ENCODE data around the gene MDN1. TPM values are rescaled to one million over a fixed set of nuclear protein-coding genes. Genes with fewer than 3 reads are reported as not detected.

Gene MDN1, protein sequence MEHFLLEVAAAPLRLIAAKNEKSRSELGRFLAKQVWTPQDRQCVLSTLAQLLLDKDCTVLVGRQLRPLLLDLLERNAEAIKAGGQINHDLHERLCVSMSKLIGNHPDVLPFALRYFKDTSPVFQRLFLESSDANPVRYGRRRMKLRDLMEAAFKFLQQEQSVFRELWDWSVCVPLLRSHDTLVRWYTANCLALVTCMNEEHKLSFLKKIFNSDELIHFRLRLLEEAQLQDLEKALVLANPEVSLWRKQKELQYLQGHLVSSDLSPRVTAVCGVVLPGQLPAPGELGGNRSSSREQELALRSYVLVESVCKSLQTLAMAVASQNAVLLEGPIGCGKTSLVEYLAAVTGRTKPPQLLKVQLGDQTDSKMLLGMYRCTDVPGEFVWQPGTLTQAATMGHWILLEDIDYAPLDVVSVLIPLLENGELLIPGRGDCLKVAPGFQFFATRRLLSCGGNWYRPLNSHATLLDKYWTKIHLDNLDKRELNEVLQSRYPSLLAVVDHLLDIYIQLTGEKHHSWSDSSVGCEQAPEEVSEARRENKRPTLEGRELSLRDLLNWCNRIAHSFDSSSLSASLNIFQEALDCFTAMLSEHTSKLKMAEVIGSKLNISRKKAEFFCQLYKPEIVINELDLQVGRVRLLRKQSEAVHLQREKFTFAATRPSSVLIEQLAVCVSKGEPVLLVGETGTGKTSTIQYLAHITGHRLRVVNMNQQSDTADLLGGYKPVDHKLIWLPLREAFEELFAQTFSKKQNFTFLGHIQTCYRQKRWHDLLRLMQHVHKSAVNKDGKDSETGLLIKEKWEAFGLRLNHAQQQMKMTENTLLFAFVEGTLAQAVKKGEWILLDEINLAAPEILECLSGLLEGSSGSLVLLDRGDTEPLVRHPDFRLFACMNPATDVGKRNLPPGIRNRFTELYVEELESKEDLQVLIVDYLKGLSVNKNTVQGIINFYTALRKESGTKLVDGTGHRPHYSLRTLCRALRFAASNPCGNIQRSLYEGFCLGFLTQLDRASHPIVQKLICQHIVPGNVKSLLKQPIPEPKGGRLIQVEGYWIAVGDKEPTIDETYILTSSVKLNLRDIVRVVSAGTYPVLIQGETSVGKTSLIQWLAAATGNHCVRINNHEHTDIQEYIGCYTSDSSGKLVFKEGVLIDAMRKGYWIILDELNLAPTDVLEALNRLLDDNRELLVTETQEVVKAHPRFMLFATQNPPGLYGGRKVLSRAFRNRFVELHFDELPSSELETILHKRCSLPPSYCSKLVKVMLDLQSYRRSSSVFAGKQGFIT (N-terminal part only)
- 9.6 to 14.0 TPM (median 12.4 TPM) in 5 replicates for total RNA-seq (2022; extraction: Qiagen RNA extraction)

DNA sequence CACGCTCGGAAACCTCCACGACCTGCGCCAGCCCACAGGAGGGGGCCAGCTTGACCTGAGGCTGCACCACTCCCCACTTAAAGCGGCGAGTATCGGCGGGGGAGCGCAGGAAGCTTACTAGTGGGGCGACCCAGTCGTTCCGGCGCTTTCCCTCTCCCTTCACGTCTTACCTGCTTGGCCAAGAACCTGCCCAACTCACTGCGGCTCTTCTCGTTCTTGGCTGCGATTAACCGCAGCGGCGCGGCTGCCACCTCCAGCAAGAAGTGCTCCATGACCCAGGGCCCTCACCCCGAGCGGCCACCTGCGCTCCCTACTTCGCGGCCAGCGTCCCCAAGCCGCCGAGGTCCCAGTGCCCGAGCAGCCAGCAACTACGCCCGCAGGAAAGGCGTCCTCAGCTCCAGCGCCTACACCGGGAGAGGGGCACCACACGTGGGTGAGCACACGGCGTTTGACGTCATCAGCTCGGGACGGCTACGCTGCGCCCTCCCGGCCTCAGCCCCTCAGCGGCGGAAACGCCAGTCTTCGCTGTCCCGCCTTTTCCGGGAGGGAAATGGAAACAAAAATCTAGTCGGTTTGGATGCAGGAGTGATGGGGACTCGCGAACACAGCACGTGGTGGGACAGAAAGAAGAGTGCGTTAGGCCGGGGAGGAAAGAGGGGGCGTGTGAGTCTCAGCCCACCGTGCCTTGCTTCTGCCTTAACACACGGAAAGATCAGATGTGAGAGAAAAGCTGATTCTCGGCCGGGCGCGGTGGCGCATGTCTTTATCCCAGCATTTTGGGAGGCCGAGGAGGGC, at the start of gene MDN1:
MDN1 (minus strand) TSS at position 459 of the 795 bp plus-strand sequence; CDS start at position 272, 187 bp downstream.

DNA sequence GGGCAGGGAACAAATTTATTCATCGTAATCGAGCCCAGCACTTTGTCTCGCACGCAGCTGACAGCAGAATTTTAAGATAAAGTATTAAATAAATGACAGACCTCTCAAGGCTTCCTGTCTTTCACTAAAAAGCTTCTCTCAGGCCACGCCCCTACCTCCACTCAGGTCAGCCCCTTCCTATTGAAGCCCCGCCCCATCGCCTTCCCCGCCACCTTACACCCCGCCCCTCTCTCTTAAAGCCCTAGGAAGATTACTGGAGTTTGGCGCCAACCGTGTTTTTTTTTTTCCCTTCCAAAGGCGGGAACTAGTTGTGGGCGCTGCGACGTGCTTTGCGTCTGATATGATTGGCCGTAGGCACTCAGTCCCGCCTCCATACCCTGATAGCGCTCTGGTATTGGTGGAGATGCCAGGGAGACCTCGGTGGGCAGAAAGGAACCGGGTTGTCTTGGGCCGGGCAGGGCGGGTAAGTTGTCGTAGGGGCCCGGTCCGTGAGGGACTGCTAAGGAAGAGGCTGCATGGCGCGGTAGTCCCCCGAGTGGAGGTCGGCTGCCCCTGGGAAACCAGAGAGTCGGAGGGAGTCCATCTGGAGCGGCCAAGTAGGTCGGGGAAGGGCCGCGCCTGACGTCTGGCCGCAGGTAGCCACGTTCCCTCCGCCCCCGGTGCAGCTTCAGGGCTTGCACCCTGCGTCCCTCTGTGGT, 10.0 kb upstream of the MDN1 start, which contains the start of gene CASP8AP2:
CASP8AP2 (plus strand) TSS at position 409 of the 698 bp plus-strand sequence.

DNA sequence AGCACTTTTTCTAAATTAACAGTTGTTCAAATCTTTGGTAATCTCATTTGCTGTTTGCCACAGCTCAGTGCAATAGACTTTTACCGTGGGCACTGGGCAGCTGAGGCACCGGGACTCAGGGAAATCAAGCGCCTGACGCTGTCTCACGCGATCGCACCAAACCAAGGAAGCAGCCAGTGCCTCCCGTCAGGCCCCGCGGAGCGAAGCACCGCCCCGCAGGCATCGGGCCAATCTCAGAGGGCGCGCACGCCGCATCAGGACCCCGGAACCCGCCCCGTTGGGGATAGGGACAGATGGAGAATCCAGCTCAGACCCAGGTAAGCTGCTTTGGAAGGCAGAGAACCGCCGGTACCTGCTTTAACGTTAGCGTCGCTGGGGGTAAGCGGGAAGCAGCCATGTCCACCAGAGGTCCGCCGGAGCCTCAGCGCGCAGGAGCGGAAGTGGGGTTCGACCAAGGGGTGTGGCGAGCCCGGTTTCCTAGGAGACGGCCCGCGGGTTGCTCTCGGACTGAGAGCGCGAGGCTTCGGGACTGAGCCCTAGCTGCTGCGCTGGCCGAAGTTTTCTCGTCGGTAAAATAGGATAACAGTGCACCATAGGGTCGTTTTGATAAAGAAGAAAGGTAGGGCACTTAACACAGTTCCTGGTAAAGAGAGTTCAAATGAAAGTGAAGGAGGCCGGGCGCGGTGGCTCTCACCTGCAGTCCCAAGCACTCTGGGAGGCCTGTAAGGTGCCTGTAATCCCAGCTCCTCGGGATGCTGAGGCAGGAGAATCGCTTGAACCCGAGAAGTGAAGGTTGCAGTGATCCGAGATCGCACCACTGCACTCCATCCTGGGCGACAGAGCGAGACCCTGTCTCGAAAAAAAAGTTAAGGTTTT, 181.0 kb downstream of the MDN1 start, which contains the start of gene LYRM2:
LYRM2 (minus strand) TSS at position 428 of the 876 bp plus-strand sequence; CDS start at position 397, 31 bp downstream.

Other genes starting within 250 kb of the MDN1 start
- 28.5 to 35.0 TPM (median 33.9 TPM) in 5 replicates for gene LYRM2, start 181.0 kb downstream of the MDN1 start, total RNA-seq (2022; extraction: Qiagen RNA extraction)
- gene CASP8AP2, start 10.1 kb upstream of the MDN1 start, total RNA-seq (2022; extraction: Qiagen RNA extraction) = 4.8 to 7.8 TPM (median 6.8 TPM) in 5 replicates
- not detected in 5 replicates for gene GJA10, start 74.7 kb upstream of the MDN1 start, total RNA-seq (2022; extraction: Qiagen RNA extraction)